ENCODE results near the gene CHST13.

CHST13 gene

DNA sequence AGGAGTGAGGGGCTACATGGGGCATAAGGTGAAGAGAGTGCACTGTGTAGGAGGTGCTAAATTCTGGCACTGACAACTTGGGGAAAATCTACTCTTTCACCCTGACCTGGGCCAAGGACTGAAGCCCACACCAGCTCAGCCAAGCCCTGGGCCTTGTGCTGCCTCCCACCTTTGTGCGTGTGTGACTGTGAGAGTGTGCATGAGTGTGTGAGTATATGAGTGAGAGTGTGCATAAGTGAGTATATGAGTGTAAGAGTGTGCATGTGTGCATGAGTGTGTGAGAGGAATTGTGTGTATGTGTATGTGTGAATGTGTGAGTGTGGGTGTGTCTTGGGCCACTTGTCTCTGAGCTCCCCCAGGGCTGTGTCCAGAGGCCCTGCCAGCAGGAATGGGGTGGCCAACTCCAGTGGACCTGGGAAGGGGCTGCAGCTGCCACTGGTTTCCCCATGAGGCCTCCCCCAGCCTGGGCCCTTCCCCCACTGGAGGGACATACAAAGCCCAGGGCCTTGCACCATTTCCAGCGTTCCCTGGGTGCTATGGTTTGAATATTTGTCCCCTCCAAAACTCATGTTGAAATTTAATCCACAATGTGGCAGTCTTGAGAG lies 19.6 kb downstream of the CHST13 start:
- no peak for DNase-seq

GRCh38 chr3:126544596-126545281 lies 20.8 kb downstream of the CHST13 start:
- DNase-seq, result no peak

DNA sequence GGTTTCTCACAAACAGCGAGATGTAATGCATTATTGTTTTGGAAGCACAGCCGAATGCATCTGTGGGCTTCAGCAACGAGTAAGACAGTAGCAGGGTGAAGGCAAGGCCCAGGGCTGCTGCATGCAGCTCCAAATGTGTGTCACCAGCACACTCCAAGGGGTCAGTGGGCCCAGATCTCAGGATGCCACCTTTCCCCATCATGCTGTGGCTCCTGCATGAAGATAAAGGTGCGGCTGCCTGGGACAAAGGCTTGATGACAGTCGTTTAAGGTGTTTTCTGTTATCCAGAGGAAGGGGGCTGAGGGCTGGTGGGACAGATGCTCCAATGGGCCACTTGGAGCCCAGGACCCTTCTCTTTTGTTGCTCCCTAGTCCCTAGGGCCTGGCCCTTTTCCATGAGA lies 21.6 kb downstream of the CHST13 start:
- no peak for DNase-seq

DNA sequence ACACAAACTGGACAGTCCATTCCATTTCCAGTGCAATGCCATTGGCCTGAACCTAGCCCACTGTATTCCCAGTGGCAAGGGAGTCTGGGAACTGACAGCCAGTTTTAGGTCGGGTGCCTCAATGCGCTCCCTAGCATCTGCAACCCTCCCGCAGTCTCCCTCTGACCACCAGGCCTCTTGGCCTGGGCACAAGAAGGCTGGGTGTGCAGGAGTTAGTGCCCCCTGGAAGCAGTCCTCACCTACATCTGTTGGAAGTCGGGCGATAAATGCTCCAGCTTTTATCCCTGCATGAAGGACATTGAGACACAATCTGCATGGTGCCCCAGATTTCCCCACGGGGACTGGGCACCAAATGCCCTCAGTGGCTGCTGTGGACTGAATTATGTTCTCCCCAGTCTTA lies 22.1 kb downstream of the CHST13 start:
- DNase-seq, result no peak

GRCh38 chr3:126546549-126547239 lies 22.7 kb downstream of the CHST13 start:
- DNase-seq, result no peak

- no peak for DNase-seq
These were observed 23.8 kb downstream of the CHST13 start for GRCh38 chr3:126547721-126548120.

DNA sequence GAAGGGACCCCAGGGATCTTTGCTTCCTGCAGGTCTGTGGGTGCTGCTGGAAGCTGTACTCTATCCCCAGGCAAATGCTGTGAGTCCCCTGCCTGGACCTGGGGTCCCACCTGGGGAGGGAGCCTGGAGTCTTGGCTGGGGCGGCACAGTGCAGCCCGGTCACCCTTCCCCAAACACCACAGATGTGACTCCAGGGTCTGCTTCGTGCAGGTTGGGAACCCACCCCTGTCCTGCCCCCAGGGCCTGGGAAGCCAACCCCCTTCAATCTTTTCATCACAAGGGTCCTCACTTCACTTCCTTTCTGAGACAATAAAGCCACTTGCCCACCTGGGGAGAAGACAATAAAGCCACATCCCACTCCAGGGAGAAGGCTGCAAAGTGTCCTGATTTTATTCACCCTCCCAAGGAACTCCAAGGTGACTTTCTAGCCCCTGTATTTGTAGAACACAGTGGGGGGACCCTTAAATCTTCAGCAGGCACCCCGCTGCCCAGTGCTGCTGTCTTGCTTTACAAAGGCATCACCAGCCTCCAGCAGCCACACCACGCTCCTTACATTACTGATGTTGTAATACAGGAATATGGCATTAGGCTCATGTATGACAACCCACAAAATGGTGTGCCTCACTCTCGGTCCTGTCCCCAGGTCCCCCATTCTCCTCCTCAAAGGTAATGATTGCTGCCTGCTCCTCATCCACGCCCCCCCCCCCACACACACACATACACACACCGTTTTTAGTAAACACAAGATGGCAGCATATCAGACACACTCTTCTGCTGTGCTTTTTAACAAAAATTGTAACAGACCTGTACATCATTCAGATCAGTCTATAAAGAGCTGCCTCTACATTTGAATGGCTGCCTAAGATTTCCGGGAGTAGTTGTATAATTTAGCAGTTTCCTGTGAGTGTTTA lies 24.9 kb downstream of the CHST13 start:
- DNase-seq, result no peak

- DNase-seq, result no peak
These were observed 26.0 kb downstream of the CHST13 start for GRCh38 chr3:126549861-126550487.

DNA sequence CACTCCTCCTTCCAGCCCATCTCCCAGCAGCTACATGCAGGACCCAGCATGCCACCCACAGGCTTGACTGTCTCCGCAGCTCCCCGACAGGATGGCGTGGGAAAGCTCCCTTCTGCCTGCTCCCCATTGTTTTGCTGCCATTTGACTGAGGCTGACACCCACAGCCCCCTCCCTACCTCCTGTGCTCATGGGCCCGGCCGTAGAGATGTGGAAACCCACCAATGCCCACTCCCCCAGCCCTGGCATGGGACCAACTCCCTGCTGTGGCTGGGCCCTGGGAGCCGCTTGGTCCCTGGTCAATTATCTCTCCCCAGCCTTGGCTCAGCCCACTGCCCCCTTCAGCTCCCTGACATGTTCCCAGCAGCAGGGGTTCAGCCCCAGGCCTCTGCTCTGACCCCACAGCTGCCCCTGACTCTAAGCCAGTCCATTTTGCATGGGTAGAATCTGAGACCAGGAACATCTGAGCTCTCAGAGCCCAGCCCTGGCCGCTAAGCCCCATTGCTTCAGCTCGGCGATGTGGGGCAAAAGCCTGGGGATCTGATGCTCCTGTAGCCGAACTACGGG lies 26.6 kb downstream of the CHST13 start:
- DNase-seq, result no peak

- no peak for DNase-seq
These were observed 27.3 kb downstream of the CHST13 start for GRCh38 chr3:126551121-126551838.

- DNase-seq, result no peak
These were observed 28.1 kb downstream of the CHST13 start for GRCh38 chr3:126551839-126552687.

DNA sequence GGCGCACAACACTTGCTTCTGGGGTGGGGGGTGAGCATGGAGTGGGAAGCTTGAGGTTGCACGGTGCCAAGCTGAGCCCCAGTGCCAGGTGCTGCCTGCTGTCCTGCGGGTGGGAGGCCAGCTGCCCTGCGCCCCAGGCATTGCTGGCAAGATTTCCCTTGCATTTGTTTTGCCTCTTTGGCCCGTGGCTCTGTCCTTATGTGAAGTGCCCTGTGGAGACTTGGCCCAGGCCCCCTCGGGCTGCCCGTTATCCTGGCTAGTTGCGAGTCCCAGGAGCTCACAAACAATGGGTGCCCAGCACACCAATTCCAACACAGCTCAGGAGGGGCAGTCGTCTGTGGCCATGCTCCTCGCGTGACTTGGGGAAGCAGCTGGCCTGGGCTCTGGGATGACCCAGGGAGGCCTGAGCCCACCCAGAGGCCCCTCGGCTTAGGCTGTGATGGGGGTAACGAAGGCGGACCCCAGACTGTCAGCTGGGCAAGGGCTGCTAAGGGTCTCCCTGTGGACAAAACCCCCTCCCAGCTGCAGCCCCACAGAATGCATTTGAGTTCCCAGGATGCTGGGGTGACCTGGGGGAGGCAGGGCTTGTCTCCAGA lies 28.8 kb downstream of the CHST13 start:
- DNase-seq, result no peak

DNA sequence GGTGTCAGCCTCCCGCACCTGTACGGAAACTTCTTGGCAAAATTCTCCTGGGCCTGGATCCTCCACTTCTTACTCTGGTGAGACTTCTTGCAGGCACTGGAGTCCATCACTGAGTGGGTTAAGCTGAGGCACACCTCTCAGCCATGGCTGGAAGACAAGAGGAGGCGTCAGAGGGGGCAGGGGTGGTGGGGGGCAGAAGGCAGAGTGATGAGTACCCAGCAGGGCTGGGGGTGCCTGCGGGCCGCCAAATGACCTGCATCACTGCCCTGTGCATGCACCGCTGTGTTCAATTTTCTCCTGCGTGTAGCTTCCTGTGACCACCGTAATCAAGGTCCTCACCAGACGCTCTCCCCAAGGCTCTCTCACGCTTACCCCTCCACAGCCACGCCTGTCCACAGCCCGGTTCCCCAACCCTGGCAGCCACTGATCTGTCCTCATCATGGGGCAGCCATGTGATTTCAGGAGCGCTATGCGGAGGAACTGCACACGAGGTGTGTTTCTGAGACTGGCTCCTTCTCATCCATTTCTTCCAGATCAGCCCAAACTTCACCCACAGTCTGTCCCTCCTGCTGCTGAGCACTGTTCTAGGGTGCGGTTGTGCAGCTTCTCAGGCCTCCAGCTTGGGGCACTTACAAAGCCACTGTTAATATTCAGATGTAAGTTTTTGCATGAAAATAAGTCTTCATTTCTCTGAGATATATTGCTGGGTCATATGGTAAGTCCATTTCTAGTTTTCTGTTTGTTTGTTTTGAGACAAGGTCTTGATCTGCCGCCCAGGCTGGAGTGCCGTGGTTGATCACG lies 29.5 kb downstream of the CHST13 start:
- no peak for DNase-seq

GRCh38 chr3:126554560-126555525 lies 30.9 kb downstream of the CHST13 start:
- DNase-seq, result no peak

DNA sequence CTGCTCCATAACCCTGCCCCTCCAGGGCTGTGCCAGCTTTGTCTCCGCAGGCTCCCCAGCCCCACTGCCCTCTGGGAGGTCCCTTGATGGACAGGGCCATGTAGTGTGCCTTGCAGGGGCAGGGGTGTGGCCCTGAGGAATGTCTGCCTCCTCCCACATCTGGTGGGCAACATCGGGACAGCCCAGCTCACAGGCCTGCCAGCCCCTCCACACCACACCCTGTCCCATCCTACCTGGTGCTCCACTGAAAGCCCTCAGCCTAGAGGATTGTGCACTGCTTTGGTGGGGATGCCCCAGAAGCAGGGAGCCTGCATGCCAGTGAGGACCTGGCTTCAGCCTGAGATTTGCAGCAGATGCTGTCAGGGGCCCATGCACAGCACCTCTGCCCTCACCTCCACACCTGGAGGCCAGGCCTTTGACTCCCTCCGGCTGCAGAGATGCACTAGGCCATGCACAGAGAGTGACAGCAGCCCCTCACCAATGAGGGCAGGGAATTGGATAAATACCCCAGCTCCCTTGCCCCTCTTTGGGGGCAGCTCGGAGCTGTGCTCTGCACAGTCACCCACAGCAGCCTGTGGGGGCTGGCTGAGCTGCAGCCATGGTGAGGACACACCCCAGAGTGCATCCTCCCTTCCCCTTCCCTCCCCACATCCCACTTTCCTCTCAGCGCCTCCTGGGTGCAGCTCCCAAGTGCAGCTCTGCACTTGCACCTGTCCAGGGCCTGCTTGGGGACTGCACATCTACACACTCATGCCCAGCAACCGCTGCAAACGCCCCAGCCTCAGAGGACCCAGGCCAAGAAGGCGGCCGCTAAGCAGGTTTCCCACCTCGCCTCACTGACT lies 32.1 kb downstream of the CHST13 start:
- no peak for DNase-seq

DNA sequence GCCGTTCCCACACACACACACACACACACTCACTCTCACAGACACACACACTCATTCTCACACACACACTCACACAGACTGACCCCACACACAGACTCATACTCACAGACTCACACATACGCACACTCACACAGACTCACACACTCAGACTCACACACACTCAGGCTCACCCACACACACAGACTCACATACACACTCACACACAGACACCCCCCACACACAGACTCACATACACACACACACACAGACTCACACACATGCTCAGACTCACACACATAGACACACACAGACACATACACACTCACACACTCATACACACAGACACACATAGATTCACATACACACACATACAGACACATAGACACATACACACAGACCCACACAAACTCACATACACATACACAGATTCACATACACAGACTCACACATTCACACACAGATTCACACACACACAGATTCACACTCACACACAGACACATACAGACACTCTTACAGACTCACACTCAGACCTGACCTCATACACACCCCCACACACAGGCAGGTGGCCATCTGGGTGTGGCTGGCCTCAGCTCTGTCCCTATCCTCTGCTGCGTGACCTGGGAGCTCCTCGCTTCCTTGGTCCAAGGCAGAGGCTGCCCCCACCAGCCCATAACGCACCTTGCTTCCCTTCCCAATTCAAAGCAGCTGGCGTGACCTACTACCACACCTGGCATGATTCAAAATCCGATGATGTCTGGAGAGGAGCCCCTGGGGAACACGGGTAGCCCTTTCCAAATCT lies 32.9 kb downstream of the CHST13 start:
- no peak for DNase-seq

GRCh38 chr3:126557415-126557745 lies 33.4 kb downstream of the CHST13 start:
- DNase-seq, result no peak
